SK-N-SH (cell line): ENCODE results near the gene PLXNA4. TPM values are rescaled to one million over a fixed set of nuclear protein-coding genes. Genes with fewer than 3 reads are reported as not detected.

Source experiments
- CTCF ChIA-PET: fragments of 300-600, 350-600 bp; formaldehyde crosslinking; extraction: SDS; loops from one replicate; lab custom pipeline; 2021; lab: Yijun Ruan, JAX
- POLR2A ChIA-PET: fragments of 350-600 bp; sonication (Branson Sonifier 250); formaldehyde crosslinking; extraction: SDS; loops from one replicate; lab custom pipeline; 2020; ENCODE audit warnings: antibody characterized with exemption, inconsistent platforms; lab: Yijun Ruan, JAX
- DNase-seq: peaks from one replicate; pipeline ENCODE4 v3.0.0; 2012
- H2AFZ ChIP-seq: fragments of 200-600 bp; sonication (generic); 2 replicates; pipeline ENCODE4 v1.8.1; 2016; ENCODE audit warnings: antibody characterized with exemption, mild to moderate bottlenecking, low read depth
- H3F3A ChIP-seq: fragments of 200-600 bp; sonication (generic); replicated peaks from 2 replicates; pipeline ENCODE3; 2016; ENCODE audit warnings: antibody characterized with exemption, mild to moderate bottlenecking; ENCODE audit not compliant: insufficient read depth
- H3K27ac ChIP-seq, 2 experiments: fragments of 200-500 bp in 1 of 2; fragments of 200-600 bp in 1 of 2; sonication (Bioruptor generic) in 1 of 2; sonication (generic), shearing (Covaris generic) in 1 of 2; 2 replicates each; pipeline versions ENCODE4 v1.5.1 to v1.6.1; 2014 to 2016; ENCODE audit warnings: low read depth in 2 of 2, inconsistent platforms in 1 of 2, low read length in 1 of 2, mild to moderate bottlenecking in 1 of 2, mixed read lengths in 1 of 2
- H3K27me3 ChIP-seq: fragments of 200-600 bp; sonication (generic), shearing (Covaris generic); 2 replicates; pipeline ENCODE4 v1.6.1; 2016; ENCODE audit warnings: mixed run types; ENCODE audit not compliant: insufficient read depth
- H3K36me3 ChIP-seq, 2 experiments: fragments of 200-500 bp in 1 of 2; fragments of 200-600 bp in 1 of 2; sonication (Bioruptor generic) in 1 of 2; sonication (generic) in 1 of 2; replicated peaks in 1 of 2; 2 replicates each; pipeline versions ENCODE3 to v1.5.1; 2014 to 2016; ENCODE audit warnings: low read length in 1 of 2, mild to moderate bottlenecking in 1 of 2; ENCODE audit not compliant: insufficient read depth in 2 of 2, control insufficient read depth in 1 of 2
- H3K4me1 ChIP-seq, 2 experiments: fragments of 200-500 bp in 1 of 2; fragments of 200-600 bp in 1 of 2; sonication (Bioruptor generic) in 1 of 2; sonication (generic), shearing (Covaris generic) in 1 of 2; 2 replicates each; pipeline versions ENCODE4 v1.5.1 to v1.6.1; 2014 to 2016; ENCODE audit warnings: low read depth in 1 of 2, low read length in 1 of 2, mixed run types in 1 of 2; ENCODE audit not compliant: insufficient read depth in 2 of 2, control insufficient read depth in 1 of 2
- H3K4me2 ChIP-seq: fragments of 200-600 bp; sonication (generic), shearing (Covaris generic); 2 replicates; pipeline ENCODE4 v1.6.1; 2017; ENCODE audit warnings: mixed run types
- H3K4me3 ChIP-seq, 2 experiments: fragments of 200-500 bp in 1 of 2; fragments of 200-600 bp in 1 of 2; sonication (Bioruptor generic) in 1 of 2; sonication (generic), shearing (Covaris generic) in 1 of 2; 2 replicates each; pipeline versions ENCODE4 v1.5.1 to v1.8.1; 2014 to 2016; ENCODE audit warnings: low read depth in 2 of 2, inconsistent platforms in 1 of 2, low read length in 1 of 2, mild to moderate bottlenecking in 1 of 2, mixed read lengths in 1 of 2, moderate library complexity in 1 of 2
- H3K79me2 ChIP-seq: fragments of 200-600 bp; sonication (generic); 2 replicates; pipeline ENCODE4 v1.8.1; 2017; ENCODE audit warnings: mild to moderate bottlenecking; ENCODE audit not compliant: insufficient read depth
- H3K9ac ChIP-seq: fragments of 200-600 bp; sonication (generic); 2 replicates; pipeline ENCODE4 v1.6.1; 2017; ENCODE audit warnings: mixed run types
- H3K9me2 ChIP-seq: fragments of 200-600 bp; sonication (generic); 2 replicates; pipeline ENCODE4 v1.6.1; 2017; ENCODE audit warnings: mixed run types
- H3K9me3 ChIP-seq: fragments of 200-600 bp; sonication (generic); 2 replicates; pipeline ENCODE4 v1.6.1; 2017; ENCODE audit warnings: mixed run types, mild to moderate bottlenecking, moderate library complexity
- H4K20me1 ChIP-seq: fragments of 200-600 bp; sonication (generic); 2 replicates; pipeline ENCODE4 v1.6.1; 2017; ENCODE audit warnings: mild to moderate bottlenecking, mixed run types; ENCODE audit not compliant: insufficient read depth
- CHD2 ChIP-seq: fragments of 150-350 bp; IDR thresholded peaks from 2 replicates; pipeline ENCODE4 v1.6.1; 2018; ENCODE audit warnings: low read length; ENCODE audit not compliant: partially characterized antibody
- ELF1 ChIP-seq: IDR thresholded peaks from 2 replicates; pipeline ENCODE4 v1.4.0; 2012
- EZH2phosphoT487 ChIP-seq: fragments of 200-600 bp; sonication (generic); IDR thresholded peaks from 2 replicates; pipeline ENCODE4 v1.6.1; 2017; ENCODE audit warnings: low read depth, mixed run types, mild to moderate bottlenecking, antibody characterized with exemption, moderate library complexity, borderline replicate concordance
- FOXM1 ChIP-seq: IDR thresholded peaks from 2 replicates; pipeline ENCODE4 v1.4.0; 2012; ENCODE audit warnings: low read depth, mild to moderate bottlenecking
- GABPA ChIP-seq: IDR thresholded peaks from 2 replicates; pipeline ENCODE4 v1.4.0; 2012; ENCODE audit warnings: low read depth, mild to moderate bottlenecking
- IRF3 ChIP-seq: fragments of 150-350 bp; IDR thresholded peaks from 2 replicates; pipeline ENCODE4 v1.6.1; 2016; ENCODE audit warnings: mild to moderate bottlenecking, low read depth, low read length
- JUND ChIP-seq: IDR thresholded peaks from 2 replicates; pipeline ENCODE4 v1.4.0; 2012
- MAX ChIP-seq: IDR thresholded peaks from 2 replicates; pipeline ENCODE4 v1.4.0; 2012; ENCODE audit warnings: low read depth
- MXI1 ChIP-seq: IDR thresholded peaks from 2 replicates; pipeline ENCODE4 v1.6.1; 2012; ENCODE audit warnings: mild to moderate bottlenecking, low read depth, low read length, improper control_type of control experiment
- NRF1 ChIP-seq: IDR thresholded peaks from 2 replicates; pipeline ENCODE4 v1.6.1; 2012; ENCODE audit warnings: low read depth, mild to moderate bottlenecking, low read length
- POLR2AphosphoS5 ChIP-seq: IDR thresholded peaks from 2 replicates; pipeline ENCODE4 v1.6.1; 2012; ENCODE audit warnings: low read depth, low read length
- RAD21 ChIP-seq: IDR thresholded peaks from 2 replicates; pipeline ENCODE4 v1.6.1; 2012; ENCODE audit warnings: mild to moderate bottlenecking, low read length
- REST ChIP-seq: IDR thresholded peaks from 2 replicates; pipeline ENCODE4 v1.6.1; 2012; ENCODE audit warnings: mild to moderate bottlenecking, low read depth, low read length, moderate library complexity
- SIN3A ChIP-seq: IDR thresholded peaks from 2 replicates; pipeline ENCODE4 v1.6.1; 2012; ENCODE audit warnings: low read depth, mild to moderate bottlenecking, low read length, moderate library complexity, borderline replicate concordance
- TAF1 ChIP-seq: IDR thresholded peaks from 2 replicates; pipeline ENCODE4 v1.6.1; 2012; ENCODE audit warnings: low read depth, mild to moderate bottlenecking, low read length, moderate library complexity, borderline replicate concordance
- TEAD4 ChIP-seq: IDR thresholded peaks from 2 replicates; pipeline ENCODE4 v1.4.0; 2012; ENCODE audit warnings: mild to moderate bottlenecking, borderline replicate concordance; ENCODE audit not compliant: insufficient read depth
- ZBTB33 ChIP-seq: IDR thresholded peaks from 2 replicates; pipeline ENCODE4 v1.4.0; 2012; ENCODE audit warnings: low read depth, borderline replicate concordance
- WGBS: methylation state at CpG from one replicate; pipeline ENCODE4 v1.1.6; 2017; ENCODE audit warnings: low lambda C conversion rate; 5-methylcytosine and 5-hydroxymethylcytosine counted together
- polyA plus RNA-seq, 3 experiments: library from polyadenylated mRNA; depleted of rRNA; stranded (reverse); fragments of >200 nt; gene quantifications; 2 replicates each; pipeline ENCODE4 v1.2.3, GENCODE V29; 2012

Gene PLXNA4
- polyA plus RNA-seq, 1 of the 3 experiments (the other 2 are of a cell fraction) = 2.4 TPM

- Histone ChIP-seq H3K79me2 (no peaks in the 10 kb centered on the region), H3K27me3 (no peaks in the 10 kb centered on the region), H4K20me1 (no peaks in the 10 kb centered on the region), H3K27ac (no peak overlapping the region), H3K4me2 (no peak overlapping the region), H3K36me3 (peaks cover 0 to 28% of the 10 kb centered on the region in 2 experiments), H2AFZ (no peak overlapping the region), H3K9ac (no peak overlapping the region), H3K4me3 (no peak overlapping the region; a peak in 1 of 4 replicates), H3K4me1 (peaks cover 0 to 3% of the 10 kb centered on the region in 2 experiments; a peak in 1 of 4 replicates), H3K9me3 (peaks cover 10% of the 10 kb centered on the region), H3K9me2 (no peaks in the 10 kb centered on the region), H3F3A (no peaks in the 10 kb centered on the region)
- CTCF ChIA-PET = interaction anchor here (2.9 kb wide), 1 partner anchor 242 kb away, joined by 13 read pairs; no protein-coding TSS in a partner anchor
- 80% methylated on average over 6 of the region's 6 CpGs for WGBS
- TF ChIP-seq NRF1 (no peak), ZBTB33 (no peak), EZH2phosphoT487 (no peak), SIN3A (no peak), MAX (no peak), RAD21 (no peak), MXI1 (no peak), GABPA (no peak), CHD2 (no peak), REST (no peak), TEAD4 (no peak), IRF3 (no peak), FOXM1 (no peak), ELF1 (no peak), JUND (no peak), POLR2AphosphoS5 (no peak), TAF1 (no peak)
- POLR2A ChIA-PET = no interaction called here
- DNase-seq = no peak
Observed at GRCh38 chr7:132187391-132187790, 388.9 kb downstream of the PLXNA4 start.
